Activated CD4-positive, alpha-beta T cell treated with anti-CD3 and anti-CD28 coated beads, Interleukin-2, amount 50 U/mL, for 1 hour (primary cell): Measurements from ENCODE around the gene MIA.
"Not testable (repeated sequence)": the region's sequence is repeated elsewhere in the genome, so short reads cannot be mapped to it uniquely, and the experiment has no call there.

Experiments used
- DNase-seq: peaks from one replicate; pipeline ENCODE4 v3.0.0-alpha.2; 2020

Gene MIA

DNA sequence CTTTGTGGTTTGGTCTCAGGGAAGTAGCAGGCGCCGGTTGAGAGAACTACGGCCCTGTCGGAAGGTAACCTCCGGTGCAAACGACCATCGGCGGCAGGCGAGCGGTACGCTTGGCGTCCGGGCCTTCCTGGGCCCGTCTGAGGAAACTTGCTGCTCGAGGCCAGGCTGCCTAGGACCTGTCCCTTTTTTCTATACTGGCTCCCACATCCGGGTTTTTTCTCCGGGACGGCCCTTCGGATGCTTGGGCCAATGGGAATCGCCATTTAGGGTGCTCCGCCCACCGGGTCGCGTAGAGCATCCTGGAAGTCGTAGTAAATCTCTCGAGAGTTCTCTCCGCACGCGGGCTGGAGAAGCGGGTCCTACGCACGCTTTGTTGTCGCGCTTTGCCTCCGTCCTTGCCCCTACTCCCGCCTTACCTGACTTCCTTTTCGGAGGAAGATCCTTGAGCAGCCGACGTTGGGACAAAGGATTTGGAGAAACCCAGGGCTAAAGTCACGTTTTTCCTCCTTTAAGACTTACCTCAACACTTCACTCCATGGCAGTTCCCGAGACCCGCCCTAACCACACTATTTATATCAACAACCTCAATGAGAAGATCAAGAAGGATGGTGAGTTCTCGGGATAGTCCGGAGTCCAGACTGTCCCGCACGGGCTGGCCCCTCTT, 24.3 kb upstream of the MIA start, which contains the start of gene SNRPA:
TSS of gene SNRPA (plus strand) at position 330 of the 664 bp plus-strand sequence. CDS start at position 536, 206 bp downstream.
- DNase-seq = peak; percentile 94

DNA sequence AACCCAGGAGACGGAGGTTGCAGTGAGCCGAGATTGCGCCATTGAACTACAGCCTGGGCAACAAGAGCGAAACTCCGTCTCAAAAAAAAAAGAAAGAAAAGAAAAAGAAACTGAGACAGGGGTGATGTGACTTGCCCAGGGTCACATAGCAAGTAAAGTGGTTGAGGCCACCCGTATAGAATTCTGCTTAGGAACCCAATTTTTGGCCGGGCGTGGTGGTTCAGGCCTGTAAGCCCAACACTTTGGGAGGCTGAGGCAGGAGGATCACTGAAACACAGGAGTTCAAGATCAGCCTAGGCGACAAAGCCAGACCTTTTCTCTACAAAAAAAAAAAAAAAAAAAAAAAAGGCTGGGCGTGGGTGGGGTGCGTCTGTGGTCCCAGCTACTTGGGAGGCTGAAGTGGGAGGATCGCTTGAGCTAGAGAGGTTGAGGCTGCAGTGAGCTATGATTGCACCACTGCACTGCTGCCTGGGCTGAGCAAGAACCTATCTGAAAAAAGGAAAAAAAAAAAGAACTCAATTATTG, 23.0 kb upstream of the MIA start:
- no peak for DNase-seq

DNA sequence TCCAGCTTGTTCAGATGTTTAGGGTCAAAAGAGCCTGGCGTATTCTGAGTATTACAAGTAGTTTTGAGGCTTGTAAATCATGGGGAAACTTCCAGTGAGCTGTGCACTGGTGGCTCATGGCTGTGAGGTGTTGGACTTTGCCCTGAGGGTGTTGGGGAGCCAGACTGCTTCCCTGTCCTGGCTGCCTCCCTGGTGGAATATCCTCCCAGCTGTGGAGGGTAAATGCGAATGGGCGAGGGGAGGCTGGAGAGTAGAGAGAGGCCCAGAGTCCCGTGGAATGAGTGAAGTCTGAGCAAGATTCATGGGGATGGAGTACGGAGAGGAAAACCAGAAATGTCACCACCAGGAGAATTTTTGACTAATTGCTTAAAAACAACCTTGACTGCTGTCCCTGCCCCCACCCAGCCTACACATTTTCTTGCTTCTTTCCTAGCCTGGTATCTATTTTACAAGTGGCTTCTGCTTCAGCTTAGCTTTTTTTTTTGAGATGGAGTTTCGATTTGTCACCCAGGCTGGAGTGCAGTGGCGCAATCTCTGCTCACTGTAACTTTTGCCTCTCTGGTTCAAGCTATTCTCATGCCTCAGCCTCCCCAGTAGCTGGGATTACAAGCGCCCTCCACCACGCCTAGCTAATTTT, 20.6 kb upstream of the MIA start:
- DNase-seq = no peak

DNA sequence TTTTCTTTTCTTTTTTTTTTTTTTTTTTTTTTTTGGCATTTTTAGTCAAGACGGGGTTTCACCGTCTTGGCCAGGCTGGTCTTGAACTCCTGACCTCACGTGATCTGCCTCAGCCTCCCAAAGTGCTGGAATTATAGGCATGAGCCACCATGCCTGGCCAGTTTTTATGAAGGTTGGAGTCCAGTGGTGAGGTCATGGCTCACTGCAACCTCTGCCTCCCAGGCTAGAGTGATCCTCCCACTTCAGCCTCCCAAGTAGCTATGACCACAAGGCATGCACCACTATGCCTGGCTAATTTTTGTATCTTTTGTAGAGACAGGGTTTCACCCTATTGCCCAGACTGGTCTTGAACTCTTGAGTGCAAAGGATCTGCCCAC, 20.1 kb upstream of the MIA start:
- no peak for DNase-seq

DNA sequence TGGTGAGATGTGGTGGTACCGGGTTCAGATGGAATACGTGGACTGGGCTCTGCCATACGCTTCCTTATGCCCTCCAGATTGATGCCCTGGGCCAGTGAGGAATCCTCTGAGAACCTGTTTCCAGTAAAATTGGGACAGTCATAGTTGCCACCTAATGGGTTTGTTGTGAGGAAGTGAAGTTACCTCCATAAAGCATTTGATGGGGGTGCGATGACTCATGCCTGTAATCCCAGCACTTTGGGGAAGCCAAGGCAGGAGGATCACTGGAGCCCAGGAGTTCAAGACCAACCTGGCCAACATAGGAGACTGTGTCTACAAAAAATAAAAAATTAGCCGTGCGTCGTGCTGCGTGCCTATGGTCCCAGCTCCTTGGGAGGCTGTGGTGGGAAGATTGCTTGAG, 19.5 kb upstream of the MIA start:
- no peak for DNase-seq

DNA sequence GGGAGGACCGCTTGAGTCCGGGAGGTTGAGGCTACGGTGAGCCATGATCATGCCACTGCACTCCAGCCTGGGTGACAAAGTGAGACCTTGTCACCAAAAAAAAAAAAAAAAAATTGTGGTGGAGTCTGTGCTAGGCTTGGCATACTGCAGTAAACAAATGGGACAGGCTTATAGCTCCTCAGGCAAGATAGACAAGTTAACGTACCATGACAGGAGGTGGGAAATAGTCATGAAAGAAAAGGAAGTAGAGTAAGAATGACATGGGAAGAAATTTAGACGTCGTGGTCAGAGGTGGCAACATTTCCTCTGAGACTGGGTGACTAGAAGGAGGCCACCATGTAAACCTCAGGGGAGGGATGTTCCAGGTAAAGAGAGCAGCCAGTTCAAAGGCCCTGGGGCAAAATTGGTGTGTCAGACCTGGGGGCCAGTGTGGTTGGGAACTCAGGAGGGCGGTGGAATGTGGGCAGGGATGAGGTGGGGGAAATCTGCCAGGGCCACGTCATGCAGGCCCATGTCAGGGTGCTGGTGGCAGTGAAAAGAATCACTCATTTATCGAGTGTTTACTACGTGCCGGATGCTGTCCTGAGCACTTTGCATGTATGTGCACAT, 18.7 kb upstream of the MIA start:
- no peak for DNase-seq

DNA sequence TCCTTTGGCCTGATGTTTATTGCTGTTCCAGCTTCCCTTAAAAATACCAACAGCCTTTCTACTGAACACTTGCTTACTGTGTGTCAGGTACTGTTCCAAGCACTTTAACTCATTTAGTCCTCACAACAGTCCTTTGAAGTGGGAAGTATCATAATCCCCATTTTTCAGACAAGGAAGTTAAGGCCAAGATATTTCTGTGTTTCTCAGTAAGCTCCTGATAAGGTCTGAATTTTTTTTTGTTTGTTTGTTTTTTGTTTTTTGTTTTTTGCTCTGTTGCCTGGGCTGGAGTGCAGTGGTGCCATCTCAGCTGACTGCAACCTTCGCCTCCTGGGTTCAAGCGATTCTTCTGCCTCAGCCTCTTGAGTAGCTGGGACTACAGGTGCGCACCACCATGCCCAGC, 16.8 kb upstream of the MIA start:
- DNase-seq = no peak

DNA sequence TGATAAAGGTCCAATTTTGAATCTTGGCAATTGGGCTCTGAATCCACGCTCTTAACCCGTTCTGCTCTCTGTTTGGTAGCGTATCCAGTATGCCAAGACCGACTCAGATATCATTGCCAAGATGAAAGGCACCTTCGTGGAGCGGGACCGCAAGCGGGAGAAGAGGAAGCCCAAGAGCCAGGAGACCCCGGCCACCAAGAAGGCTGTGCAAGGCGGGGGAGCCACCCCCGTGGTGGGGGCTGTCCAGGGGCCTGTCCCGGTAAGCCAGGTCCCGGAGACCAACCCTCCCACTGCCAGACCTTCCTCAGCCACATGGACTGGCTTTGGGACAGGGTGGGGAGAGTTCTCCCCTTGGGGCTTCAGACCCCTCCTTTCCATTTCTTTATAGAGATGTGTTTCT, 16.0 kb upstream of the MIA start:
- DNase-seq = no peak

DNA sequence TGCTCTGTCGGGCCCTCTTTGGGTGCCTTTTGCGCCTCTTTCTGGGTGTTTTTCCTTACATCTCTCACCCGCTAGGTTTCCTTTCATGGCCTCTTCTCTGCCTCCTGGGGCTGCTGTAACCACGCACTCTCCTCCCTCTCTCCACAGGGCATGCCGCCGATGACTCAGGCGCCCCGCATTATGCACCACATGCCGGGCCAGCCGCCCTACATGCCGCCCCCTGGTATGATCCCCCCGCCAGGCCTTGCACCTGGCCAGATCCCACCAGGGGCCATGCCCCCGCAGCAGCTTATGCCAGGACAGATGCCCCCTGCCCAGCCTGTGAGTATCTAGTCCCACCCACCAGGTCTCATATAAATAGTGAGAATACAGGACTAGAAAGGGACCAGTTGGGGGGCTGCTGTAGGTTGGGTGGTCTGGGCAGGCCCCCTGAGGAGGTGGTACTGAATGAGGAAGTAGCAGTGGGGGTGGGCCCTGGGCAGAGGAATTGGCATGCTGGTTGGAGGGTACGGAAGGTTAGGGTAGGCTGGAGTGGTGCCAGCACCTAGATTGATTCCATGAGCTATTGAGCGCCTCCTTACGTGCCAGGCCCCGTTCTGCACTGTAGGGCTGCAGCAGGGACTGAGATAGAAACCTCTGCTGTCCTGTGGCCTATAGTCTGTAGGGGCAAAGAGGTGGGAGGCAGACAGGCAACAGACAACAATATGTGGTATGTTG, 12.4 kb upstream of the MIA start:
- DNase-seq = no peak

DNA sequence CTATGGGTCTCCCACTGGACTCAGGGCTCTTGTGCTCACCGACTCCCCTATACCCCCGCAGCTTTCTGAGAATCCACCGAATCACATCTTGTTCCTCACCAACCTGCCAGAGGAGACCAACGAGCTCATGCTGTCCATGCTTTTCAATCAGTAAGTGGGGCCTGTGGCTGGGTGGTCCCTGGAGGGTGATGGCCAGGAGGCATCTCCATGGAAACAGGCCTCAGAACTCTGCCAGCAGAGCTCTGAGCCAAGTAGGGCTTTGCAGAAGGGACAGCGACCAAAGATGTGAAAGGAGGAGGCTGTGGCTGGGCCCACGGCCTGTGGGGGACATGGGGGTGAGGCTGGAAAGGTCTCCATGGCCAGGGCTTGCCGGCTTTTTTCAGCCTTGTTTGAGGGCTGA, 11.8 kb upstream of the MIA start:
- DNase-seq = no peak

DNA sequence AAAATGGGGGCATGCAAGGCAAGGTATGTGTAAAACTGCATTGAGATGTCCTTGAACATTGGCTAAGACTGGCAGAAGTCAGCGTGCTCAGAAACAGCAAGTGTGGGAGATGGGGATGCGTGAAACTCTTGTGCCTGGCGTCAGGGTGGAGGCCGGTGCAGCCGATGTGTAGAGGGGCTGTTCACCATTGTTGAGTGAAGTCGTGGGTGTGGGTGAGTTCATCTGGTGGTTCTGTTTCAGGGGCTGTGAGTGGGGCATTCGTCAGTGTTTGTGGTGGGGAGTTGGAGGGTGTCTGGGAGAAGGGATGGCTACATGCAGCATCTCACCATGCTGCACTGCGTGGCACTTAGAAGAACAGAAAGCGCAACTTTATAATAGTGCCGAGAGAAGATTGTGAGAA, 11.4 kb upstream of the MIA start:
- no peak for DNase-seq

DNA sequence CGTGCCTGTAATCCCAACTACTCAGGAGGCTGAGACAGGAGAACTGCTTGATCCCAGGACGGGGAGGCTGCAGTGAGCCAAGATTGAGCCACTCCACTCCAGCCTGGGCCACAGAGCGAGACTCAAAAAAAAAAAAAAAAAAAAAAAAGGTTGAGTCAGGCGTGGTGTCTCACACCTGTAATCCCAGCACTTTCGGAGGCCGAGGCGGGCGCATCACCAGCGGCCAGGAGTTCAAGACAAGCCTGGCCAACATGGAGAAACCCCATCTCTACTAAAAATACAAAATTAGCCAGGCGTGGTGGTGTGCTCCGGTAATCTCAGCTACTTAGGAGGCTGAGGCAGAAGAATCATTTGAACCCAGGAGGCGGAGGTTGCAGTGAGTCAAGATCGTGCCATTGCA, 8.9 kb upstream of the MIA start:
- not testable (repeated sequence) for DNase-seq

DNA sequence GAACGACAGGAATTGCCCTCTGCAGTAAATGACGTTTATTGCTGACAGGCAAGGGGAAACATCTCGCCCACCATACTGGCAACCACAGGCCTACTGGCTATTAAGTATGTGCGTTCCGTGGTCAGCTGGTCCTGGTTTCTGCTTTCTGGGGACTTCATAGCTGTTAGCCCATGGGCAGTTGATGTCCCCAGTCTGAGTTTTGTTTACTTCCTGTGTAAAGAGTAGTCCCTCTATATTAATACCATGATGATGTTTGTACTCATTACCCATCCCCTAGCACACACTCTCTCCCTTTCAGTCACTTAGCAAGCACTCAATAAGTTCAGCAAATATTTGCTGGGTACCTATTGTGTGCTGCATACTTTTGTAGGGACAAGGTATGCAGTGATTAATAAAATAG, 6.5 kb upstream of the MIA start:
- no peak for DNase-seq

DNA sequence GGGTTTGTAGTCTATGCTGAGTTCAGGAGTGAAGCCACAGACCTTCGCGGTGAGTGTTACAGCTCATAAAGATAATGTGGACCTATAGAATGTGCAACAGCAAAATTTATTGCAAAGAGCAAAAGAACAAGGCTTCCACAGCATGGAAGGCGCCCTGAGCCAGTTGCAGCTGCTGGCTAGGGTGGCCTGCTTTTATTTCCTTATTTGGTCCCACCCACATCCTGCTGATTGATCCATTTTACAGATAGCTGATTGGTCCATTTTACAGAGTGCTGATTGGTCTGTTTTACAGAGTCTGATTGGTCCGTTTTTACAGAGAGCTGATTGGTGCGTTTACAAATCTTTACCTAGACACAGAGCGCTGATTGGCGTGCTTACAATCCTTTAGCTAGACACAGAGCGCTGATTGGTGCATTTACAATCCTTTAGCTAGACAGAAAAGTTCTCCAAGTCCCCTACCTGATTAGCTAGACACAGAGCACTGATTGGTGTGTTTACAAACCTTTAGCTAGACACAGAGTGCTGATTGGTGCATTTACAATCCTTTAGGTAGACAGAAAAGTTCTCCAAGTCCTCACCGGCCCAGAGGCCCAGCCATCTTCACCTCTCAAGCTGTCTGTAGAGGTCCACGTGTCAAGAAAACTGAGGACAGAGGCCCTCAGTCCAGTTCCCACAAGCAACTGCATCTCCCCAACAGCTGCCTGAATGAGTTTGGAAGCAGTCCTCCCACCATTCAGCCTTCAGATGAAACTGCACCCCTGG, 4.0 kb upstream of the MIA start:
- DNase-seq = not testable (repeated sequence)

DNA sequence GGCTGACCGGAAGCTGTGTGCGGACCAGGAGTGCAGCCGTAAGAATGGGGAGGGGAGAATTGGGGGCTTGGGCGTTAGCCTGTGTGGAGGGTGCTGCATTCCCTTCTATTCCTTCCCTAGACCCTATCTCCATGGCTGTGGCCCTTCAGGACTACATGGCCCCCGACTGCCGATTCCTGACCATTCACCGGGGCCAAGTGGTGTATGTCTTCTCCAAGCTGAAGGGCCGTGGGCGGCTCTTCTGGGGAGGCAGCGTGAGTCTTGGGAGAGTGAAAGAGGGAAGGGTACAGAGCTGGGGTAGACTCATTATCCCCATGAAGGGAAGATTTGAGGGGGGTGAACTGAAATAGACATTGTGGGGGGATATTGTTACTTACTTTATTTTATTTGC, 306 bp downstream of the MIA start:
- DNase-seq = no peak

DNA sequence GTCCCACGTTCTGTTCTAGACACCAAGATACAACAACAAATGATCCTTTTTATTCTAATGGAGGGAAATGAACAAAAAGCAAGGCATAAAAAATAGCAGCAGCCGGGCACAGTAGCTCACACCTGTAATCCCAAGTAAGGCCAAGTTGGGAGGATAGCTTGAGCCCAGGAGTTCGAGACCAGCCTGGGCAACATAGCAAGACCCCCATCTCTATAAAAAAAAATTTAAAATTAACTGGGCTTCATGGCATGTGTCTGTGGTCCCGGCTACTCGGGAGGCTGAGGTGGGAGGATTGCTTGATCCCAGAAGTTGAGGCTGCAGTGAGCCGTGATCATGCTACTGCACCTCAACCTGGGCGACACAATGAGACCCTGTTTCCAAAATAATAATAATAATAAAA, 1.0 kb downstream of the MIA start:
- no peak for DNase-seq

DNA sequence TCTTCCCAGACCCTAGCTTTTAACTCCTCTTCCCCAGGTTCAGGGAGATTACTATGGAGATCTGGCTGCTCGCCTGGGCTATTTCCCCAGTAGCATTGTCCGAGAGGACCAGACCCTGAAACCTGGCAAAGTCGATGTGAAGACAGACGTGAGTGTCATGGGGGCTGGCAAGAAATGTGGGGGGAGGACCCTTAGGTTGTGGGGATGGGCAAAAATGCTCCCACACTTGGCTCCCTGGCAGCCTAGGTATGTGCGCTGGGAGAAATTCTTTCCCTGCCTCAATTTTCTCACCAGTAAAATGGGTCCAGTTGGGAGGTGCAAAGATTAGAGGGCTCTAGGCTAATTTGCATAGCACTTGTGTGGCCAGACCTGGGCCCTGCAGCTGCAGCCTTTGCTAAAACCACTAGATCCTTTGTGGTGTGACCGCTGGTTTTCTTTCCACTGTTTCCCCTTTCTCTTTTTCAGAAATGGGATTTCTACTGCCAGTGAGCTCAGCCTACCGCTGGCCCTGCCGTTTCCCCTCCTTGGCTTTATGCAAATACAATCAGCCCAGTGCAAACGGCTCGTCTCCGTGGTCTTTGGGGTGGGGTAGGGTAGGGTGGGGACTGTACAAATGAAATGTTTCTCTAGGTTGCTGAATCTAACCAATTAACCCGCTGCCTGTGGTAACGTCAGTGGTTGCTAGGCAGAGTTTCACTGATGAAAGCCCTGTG, 1.8 kb downstream of the MIA start:
- DNase-seq = peak; percentile 84

DNA sequence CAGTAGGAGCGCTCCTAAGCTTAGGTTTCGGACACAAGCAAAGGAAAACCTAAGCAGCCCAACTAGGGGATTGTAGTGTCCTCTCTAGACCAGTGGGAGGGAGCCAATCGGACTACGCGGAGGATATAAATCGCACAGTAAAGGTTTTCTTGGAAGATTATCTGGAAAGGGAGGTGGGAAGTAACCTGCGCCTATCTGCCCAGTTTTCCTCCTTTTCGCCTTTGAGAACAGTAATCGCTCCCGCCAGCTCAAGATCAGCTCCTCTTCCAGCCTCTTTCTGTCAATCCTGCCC, 2.3 kb downstream of the MIA start:
- DNase-seq = no peak

DNA sequence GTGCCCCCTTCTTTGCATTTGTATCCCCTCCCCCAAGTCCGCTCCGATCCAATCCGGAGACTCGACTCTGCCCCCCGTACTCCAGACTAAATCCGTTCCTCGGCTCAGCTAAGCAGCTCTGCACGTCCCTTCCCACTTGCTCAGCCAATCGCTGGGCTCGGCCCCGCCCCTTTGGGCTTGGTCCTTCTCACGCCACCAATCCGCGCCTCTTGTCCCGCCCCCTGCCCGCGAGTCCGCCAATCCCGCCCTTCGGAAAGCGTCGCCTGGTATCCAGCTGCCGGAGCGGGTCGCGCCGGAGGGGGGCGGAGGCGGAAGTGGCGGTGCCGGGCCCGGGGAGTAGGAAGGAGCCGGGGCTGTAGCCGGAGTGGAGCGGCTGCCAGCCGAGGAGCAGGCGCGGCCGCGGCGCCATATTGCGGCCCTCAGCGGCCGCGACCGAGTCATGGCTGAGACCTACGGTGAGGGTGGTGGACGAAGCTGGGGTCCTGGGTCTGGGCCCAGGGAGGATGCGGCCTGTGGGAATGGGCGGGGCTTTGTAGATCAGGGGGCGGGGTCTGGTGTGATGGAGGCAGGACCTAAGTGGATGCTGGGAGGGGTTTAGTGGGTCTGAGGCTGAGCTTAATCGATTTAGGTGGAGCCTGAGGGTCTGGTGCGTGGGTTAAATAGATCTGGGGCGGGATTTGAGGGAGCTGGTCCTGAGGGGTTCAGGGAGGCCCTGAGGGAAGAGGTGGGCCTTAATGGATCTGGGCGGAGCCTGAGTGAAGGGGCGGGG, 2.8 kb downstream of the MIA start, which contains the start of gene RAB4B:
TSS of gene RAB4B (plus strand) at position 311 of the 769 bp plus-strand sequence. CDS start at position 440, 129 bp downstream.
- peak; percentile 100 for DNase-seq

DNA sequence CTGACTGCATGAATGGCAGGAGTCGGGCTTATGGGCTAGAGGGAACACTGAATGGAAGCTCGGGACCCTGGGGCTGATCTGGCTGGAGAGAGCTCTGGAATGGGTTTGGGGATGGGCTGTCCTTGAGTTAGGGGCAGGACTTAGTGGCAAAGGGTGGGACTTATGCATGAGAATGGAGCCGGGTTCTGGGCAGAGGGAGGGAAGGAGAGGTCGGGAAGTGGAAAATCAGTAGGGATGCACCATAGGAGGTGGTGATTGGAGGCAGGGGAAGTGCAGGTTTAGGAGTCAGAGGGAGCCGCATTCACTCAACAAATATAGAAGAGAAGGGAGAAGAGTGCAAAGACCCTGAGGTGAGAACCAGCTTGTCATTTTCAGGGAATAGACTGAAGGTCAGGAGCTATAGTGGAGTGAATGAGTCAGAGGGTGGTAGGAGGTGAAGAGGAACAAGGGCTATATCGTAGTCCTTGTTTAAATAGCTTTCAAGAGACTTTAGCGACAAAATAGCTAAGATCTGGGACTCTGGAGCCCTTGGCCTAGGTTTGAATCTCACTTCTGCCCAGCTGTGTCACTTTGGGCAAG, 3.5 kb downstream of the MIA start:
- no peak for DNase-seq

DNA sequence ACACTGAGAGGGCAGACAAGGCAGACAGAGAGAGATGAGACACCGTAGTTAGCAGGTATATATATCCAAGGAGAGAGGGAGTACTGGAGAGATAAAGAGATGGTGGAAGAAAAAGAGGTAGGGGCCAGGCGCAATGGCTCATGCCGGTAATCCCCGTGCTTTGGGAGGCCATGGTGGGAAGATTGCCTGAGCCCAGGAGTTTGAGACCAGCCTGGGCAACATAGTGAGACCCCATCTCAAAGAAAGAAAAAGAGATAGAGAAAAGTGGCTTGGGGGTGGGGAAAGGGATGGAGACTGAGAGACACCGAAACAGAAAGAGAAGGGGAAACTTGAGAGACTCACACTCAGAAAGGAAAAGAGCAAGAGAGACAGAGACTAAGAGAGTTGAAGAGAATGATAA, 5.3 kb downstream of the MIA start:
- DNase-seq = no peak
